Parathyroid adenoma (tissue), 2 donors: ENCODE data around the gene IRF3.

Experiments
- H2AFZ ChIP-seq: fragments of 300-600 bp; sonication (generic); one replicate; pipeline ENCODE4 v1.7.0; 2017; ENCODE audit warnings: antibody characterized with exemption, mild to moderate bottlenecking
- H3K27ac ChIP-seq: fragments of 300-600 bp; sonication (generic); one replicate; pipeline ENCODE4 v1.7.0; 2017
- H3K27me3 ChIP-seq: fragments of 300-600 bp; sonication (generic); one replicate; pipeline ENCODE4 v1.7.0; 2017; ENCODE audit warnings: low read length; ENCODE audit not compliant: control insufficient read depth, insufficient read depth
- H3K36me3 ChIP-seq: fragments of 300-600 bp; sonication (generic); one replicate; pipeline ENCODE4 v1.7.0; 2017; ENCODE audit warnings: low read length; ENCODE audit not compliant: control insufficient read depth, insufficient read depth
- H3K4me1 ChIP-seq: fragments of 300-600 bp; sonication (generic); one replicate; pipeline ENCODE4 v1.7.0; 2017; ENCODE audit warnings: control low read depth
- H3K4me2 ChIP-seq: fragments of 300-600 bp; sonication (generic); one replicate; pipeline ENCODE4 v1.7.0; 2017; ENCODE audit warnings: low read length
- H3K4me3 ChIP-seq: fragments of 300-600 bp; sonication (generic); one replicate; pipeline ENCODE4 v1.7.0; 2017; ENCODE audit warnings: low read depth, low read length
- H3K79me2 ChIP-seq: fragments of 300-600 bp; sonication (generic); one replicate; pipeline ENCODE4 v1.7.0; 2017; ENCODE audit warnings: control low read depth
- H3K9ac ChIP-seq: fragments of 300-600 bp; sonication (generic); one replicate; pipeline ENCODE4 v1.7.0; 2017; ENCODE audit warnings: mild to moderate bottlenecking
- H3K9me3 ChIP-seq: fragments of 300-600 bp; sonication (generic); one replicate; pipeline ENCODE4 v1.7.0; 2017; ENCODE audit warnings: low read length; ENCODE audit not compliant: control insufficient read depth
- CTCF ChIP-seq: fragments of 300-600 bp; sonication (generic); IDR thresholded peaks from one replicate; pipeline ENCODE4 v1.7.0; 2017; ENCODE audit warnings: antibody characterized with exemption, mild to moderate bottlenecking
- donor health status: primary hyperparathyroidism.

IRF3 gene

GRCh38 chr19:49654581-49654980, 11.1 kb downstream of the IRF3 start:
- TF ChIP-seq CTCF = no peak
- Histone ChIP-seq H3K4me1 (no peaks in the 10 kb centered on the region), H3K9me3 (no peaks in the 10 kb centered on the region), H3K4me3 (no peak overlapping the region), H3K9ac (no peak overlapping the region), H3K27me3 (no peaks in the 10 kb centered on the region), H3K27ac (no peak overlapping the region), H3K79me2 (peaks cover 5% of the 10 kb centered on the region), H2AFZ (no peak overlapping the region), H3K36me3 (no peaks in the 10 kb centered on the region), H3K4me2 (no peak overlapping the region)

GRCh38 chr19:49653466-49653806, 12.2 kb downstream of the IRF3 start:
- Histone ChIP-seq H3K4me3 (no peak overlapping the region), H3K36me3 (no peaks in the 10 kb centered on the region), H3K79me2 (peaks cover 5% of the 10 kb centered on the region), H3K27ac (no peak overlapping the region), H2AFZ (no peak overlapping the region), H3K27me3 (no peaks in the 10 kb centered on the region), H3K4me2 (no peak overlapping the region), H3K9me3 (no peaks in the 10 kb centered on the region), H3K9ac (no peak overlapping the region), H3K4me1 (no peaks in the 10 kb centered on the region)
- TF ChIP-seq CTCF = no peak

GRCh38 chr19:49652551-49653465, 12.8 kb downstream of the IRF3 start:
- Histone ChIP-seq H3K27me3 (no peaks in the 10 kb centered on the region), H3K9ac (no peak overlapping the region), H3K27ac (no peak overlapping the region), H2AFZ (no peak overlapping the region), H3K4me1 (no peaks in the 10 kb centered on the region), H3K79me2 (peaks cover 5% of the 10 kb centered on the region), H3K9me3 (no peaks in the 10 kb centered on the region), H3K4me3 (no peak overlapping the region), H3K36me3 (no peaks in the 10 kb centered on the region), H3K4me2 (no peak overlapping the region)
- no peak for TF ChIP-seq CTCF

- Histone ChIP-seq H3K36me3 (no peaks in the 10 kb centered on the region), H3K4me2 (no peak overlapping the region), H3K27me3 (no peaks in the 10 kb centered on the region), H3K9me3 (no peaks in the 10 kb centered on the region), H3K9ac (no peak overlapping the region), H3K27ac (no peak overlapping the region), H3K4me3 (no peak overlapping the region), H3K4me1 (no peaks in the 10 kb centered on the region), H3K79me2 (peaks cover 9% of the 10 kb centered on the region), H2AFZ (no peak overlapping the region)
- no peak for TF ChIP-seq CTCF
Measured at GRCh38 chr19:49651820-49652550, 13.7 kb downstream of the IRF3 start.
